HG03108 (cell line): ENCODE measurements around the gene GJA4.

Experiments used
- ATAC-seq: cut with Tn5 transposase; IDR thresholded peaks from one replicate; pipeline ENCODE4 v1.9.1; 2021; ENCODE audit warnings: moderate library complexity; ENCODE audit not compliant: unreplicated experiment

The GJA4 gene

DNA sequence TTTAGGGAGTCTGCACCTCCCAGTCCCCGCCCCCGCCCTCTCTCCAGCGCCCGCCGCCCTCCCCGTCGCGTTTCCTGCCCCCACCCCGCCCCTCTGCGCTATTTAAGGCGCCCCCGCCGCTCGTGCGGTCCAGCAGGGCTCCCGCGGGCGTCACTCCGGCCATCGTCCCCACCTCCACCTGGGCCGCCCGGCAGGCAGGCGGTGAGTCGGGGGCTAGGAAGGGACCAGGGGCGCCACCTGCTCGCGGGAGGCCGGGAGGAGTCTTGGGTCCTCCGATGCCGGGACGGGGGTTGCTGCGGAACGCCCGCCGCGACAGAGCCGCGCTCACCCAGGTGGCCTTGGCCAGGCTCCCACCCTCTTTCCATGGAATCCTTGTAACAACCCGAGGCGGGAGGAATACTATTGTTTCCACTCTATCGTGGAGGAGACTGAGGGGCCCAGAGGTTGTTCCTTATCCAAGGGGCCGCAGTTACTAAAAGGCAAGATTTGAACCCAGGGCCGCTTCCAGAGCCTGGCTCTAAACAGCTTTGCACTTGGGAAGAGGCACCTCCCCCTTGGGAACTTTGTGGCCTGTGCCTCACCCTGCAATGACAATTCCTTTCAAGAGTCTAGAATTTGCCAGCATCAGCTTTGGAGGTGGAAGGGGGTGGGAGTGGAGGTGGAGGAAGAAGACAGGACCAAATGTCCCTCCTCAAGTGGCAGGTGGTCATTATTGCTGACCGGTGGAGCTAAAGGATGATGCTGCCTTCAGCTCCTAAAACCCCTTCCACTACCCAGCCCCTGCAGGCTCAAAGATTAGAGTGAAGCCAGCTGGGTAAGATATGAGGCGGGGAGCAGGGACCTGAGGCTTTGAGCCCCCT lies at the start of gene GJA4:
TSS of gene GJA4 (plus strand) at position 132 of the 860 bp plus-strand sequence. CDS start 1,215 bp downstream, outside the sequence.
- no peak for ATAC-seq

DNA sequence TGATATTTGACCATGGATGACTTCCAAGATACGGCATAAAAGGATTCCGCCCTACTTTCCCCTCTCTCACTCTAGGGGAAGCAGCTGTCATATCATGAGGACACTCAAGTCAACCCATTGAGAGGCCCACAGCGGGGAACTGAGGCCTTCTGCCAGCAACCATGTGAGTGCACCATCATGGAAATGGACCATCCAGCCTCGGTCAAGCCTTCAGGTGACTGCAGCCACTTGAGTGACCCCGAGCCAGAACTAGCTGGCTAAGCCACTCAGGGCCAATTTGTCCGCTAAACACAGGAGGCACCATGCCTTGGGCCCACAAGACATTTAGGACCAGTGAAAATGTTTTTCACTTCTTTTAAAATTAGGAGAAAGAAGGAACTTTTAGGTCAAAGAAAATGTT lies 49.0 kb upstream of the GJA4 start:
- no peak for ATAC-seq

DNA sequence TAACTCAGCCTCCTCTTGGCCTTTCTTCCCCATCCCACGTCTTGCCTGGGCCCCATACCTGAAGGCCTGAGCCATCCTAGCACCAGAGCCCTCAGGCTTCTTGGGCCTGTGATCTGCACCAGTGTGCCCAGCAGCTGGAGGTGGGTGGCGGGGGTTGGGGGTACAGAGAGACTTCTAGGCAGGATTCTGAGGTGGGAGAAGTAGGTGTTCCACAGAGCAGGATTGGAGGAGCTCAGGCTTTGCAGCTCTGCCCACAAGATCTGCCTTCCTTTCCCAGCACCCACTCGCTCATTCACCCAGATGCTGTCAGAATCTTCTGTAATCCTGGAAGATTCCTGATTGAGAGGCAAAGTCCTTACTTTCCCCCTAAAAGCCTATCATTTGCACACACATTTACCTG lies 47.9 kb upstream of the GJA4 start:
- no peak for ATAC-seq

DNA sequence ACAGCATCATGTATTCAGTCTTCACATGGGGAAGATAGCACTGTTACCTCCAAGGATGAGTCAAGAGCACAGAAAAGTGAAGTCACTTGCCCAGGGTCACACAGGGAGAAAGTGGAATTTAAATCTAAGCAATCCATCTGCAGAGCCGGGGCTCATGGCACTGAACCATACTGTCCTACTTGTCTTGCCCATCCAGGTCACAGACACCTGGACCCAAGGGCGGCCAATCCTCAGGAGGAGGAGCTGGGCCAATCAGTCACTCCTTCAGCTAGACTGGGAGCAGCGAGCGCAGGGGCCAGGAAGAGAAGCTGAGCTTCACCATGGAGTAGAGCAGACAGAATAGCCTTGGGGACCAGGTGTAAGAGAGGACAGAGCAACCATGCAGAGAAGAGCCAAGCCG lies 47.1 kb upstream of the GJA4 start:
- no peak for ATAC-seq

DNA sequence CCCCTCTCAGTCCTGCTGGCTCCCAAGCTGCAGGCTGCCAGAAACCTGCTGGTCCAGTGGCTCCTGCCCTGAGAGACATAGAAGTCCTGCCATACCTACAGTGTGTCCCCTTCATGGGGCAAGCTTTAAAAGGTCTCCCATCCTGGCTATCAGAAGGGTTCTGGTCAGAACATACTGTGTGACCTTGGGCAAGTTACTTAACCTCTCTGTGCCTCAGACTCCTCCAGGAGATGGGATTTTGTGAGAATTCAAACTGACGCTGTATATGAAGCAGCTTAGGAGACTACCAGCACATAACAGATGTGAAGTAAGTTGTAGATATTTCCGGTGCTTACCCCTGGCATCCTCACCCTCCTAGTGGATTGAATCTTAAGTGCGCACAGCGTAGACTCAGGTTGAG lies 46.7 kb upstream of the GJA4 start:
- ATAC-seq = no peak

DNA sequence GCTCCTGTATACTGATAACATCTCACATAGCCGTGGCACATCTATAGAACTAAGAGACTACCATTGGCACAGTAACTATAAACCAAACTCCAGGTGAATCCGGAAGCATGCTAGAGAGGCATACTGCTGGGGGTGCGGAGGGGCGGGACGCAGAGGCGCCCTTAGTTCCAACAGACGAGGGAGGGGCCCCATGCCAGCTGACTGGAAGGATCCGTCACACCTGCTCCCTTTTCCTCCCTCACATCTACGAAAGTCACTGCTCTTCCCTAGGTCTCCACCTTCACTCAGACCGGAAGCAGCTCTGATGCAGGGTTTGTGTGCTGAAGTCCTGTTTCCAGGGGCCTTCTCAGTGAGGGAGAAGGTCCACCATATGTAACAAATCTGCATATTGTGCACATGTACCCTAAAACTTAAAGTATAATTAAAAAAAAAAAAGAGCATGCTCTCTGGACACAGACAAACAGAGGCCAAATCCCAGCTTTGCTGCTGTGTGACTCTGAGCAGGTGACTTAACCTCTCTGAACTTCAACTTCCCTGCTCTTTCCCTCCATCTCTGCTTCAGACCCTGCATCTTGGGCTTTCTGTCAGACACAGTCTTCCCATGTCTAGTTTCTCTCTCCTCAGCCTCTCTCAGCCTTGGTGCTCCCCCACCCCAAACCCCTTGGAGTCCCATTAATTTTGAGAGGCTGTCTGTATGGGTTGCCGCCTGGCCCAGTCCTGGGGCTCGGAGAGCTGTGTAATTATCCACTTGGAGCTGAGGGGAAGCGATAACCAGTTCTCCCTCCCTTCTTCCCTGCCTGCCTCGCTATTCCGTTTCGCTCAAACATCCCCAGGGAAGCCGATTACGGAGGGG lies 45.8 kb upstream of the GJA4 start:
- no peak for ATAC-seq

DNA sequence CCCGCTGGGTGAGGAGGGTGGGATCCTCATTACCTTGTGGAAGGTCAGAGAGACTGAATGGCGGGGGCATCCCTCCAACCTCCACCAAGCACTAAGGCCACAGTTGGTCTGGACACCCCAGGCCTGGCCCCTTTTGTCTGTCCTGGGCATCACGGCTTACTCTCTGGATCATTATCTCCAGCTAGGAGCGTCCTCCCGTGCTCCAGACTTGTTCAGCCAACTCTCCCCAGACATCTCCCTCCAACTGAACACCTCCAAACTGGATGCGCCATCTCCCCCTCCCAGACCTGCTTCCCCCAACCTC lies 45.2 kb upstream of the GJA4 start:
- no peak for ATAC-seq

DNA sequence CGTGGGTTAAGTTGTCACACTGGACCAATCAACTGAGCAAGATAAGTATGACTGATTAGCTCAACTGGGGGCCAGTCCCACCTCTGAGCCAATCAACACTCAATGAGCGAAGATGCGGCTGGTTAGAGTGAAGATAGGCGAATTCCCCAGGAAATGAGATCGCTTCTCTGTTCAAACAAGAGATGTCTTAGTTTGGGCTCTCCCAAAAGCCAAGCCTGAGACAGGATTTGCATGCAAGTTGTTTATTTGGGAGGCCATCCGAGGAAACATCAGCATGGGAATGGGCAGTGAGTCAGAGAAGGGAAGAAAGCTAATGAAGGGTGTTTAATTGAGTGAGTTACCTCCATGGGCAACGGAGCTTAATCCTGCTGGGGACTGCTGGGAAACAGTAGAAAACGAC lies 42.8 kb upstream of the GJA4 start:
- ATAC-seq = no peak

DNA sequence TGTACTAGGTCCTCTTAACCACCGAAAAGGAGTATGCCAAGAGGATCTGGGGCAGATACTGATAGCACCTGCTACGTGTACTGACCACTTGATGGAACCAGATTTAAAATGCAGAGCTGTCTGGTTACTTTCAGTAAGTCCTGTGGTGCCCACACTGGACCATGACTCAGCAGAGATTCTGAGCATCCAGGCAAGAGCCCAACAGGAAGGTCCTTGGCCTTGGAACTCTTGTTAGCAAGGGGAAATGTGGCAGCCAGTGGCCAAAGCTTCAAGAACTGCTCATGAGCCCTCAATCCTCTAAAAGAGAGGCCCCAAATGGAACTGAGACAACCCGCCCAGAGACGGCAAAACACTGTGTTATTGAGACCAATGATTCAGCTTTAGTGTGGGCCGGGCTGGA lies 42.2 kb upstream of the GJA4 start:
- ATAC-seq = no peak

DNA sequence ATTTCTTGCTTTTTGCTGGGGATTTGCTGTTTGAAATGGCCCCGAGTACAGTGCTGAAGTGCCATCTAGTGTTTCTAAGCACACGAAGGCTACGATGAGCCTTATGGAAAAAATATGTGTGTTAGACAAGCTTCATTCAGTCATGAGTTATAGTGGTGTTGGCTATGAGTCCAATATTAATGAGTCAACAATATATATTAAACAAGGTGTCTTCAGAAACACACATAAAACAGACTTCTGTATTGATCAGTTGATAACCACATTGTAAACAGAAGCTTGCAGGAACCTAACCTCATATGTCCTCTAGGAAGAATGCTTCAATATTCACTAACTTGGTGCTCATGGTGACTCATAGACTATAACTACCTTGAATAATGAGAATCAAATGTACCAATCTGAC lies 39.6 kb upstream of the GJA4 start:
- ATAC-seq = no peak

DNA sequence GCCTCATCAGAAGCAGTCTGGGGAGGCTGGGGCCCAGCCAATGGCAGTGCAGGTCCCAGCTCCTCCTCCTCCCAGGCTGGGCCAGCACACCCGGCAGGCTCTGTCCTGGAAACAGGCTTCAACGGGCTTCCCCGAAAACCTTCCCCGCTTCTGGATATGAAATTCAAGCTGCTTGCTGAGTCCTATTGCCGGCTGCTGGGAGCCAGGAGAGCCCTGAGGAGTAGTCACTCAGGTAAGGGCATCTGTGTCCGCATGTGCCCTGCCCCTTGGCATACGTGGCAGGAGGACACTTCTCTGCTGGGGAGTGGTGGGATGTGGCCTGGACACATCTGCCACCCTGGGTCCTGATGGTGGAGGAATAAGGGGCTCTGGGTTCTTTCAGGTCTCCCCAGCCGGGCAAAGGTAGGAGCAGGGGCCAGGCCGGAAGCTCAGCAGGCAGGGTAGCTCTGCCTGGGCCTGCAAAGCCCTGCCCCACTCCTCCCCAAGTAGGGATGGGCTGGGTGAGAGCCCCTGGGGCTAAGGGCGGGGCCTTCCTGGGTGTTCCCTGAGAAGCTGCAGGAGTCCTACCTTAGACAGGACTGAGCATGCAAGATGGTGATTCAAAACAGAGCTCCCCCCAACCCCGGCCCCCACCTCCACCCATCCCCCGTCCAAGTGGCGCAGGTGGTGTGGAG lies 37.7 kb upstream of the GJA4 start, which contains the start of gene GJB5:
TSS of gene GJB5 (plus strand) at position 84 of the 674 bp plus-strand sequence. CDS start 2,284 bp downstream, outside the sequence.
- no peak for ATAC-seq

DNA sequence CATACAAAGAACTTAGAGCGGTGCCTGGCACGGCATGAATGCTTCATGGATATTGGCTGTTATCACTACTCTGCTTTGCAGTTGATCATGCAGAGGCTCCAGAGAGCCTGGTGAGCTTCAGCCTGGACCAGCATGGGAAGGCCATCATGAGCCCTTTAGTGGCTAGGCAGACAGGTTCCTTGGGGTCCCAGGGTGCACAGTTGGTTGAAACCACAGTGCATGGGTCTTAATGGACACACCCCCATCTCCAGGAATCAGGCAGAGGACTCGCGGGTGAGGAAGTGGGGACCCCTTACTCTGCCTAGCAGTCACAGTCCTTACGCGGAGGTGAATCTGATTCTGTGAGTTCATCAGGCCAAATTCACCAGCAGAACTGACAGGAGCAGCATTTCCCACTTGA lies 36.8 kb upstream of the GJA4 start:
- no peak for ATAC-seq

DNA sequence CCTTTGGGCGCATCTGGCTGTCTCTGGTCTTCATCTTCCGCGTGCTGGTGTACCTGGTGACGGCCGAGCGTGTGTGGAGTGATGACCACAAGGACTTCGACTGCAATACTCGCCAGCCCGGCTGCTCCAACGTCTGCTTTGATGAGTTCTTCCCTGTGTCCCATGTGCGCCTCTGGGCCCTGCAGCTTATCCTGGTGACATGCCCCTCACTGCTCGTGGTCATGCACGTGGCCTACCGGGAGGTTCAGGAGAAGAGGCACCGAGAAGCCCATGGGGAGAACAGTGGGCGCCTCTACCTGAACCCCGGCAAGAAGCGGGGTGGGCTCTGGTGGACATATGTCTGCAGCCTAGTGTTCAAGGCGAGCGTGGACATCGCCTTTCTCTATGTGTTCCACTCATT lies 35.4 kb upstream of the GJA4 start:
- no peak for ATAC-seq

DNA sequence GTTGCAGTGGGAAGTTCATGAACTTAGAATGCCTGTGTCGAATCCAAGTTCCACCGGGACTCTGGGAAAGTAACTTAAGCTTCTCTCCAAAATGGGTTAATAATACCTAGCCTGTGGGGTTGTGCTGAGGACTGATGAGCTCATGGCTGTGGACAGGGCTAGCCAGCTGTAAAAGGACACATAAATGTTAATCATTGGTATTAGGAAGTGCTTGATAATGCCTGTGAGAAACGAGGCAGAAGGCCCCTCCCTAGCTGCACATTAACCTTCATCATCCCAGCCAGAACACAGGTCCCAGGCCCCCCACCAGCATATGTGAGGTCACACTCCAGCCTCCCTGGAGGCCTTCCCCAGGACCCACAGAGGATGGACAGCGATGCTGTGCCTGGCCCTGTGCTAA lies 34.0 kb upstream of the GJA4 start:
- no peak for ATAC-seq

DNA sequence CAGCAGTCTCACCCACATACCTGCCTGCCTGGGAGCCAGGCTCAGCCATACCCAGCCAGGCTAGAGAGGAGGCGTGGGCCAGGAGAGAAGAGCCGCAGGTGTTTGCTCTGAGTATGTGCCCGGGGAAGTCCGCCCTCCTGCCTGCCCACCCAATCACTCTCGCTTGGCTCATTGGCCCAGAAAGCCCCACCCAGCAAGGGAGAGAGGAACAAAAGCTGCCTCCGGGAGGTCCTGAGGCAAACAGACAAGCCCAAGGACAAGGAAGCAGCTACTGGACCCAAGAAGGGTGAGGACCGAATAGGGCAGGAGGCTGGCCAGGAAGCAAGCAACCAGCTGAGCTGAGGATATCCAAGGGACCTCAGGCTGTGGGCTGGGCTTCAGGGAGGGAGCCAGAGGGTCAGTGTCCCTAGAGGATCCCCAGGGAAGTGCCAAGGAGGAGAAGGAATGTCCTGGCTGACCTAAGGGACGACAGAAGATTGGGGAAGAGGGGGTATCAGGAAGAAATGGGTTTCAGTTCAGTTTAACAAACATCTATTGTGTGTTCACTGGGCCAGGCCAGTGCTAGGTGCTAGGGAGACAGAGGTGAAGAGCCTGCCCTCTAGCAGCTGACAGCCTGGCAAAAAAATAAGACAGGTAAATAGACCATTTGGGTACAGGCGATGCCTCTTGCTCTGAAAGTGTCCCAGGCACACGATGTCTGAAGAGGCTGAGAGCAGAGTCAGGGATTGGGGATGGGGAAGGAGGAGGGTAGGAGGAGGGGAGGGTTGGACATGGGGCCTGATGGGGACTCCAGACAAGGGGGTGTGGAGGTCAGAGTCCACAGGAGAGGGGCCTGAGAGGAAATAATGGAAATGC lies 33.1 kb upstream of the GJA4 start, which contains the start of gene GJB4:
TSS of gene GJB4 (plus strand) at position 238 of the 855 bp plus-strand sequence. CDS start 1,515 bp downstream, outside the sequence.
- no peak for ATAC-seq

DNA sequence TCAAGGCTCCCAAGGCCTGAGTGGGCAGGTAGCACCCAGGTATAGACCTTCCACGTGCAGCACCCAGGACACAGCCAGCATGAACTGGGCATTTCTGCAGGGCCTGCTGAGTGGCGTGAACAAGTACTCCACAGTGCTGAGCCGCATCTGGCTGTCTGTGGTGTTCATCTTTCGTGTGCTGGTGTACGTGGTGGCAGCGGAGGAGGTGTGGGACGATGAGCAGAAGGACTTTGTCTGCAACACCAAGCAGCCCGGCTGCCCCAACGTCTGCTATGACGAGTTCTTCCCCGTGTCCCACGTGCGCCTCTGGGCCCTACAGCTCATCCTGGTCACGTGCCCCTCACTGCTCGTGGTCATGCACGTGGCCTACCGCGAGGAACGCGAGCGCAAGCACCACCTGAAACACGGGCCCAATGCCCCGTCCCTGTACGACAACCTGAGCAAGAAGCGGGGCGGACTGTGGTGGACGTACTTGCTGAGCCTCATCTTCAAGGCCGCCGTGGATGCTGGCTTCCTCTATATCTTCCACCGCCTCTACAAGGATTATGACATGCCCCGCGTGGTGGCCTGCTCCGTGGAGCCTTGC lies 31.5 kb upstream of the GJA4 start:
- no peak for ATAC-seq

DNA sequence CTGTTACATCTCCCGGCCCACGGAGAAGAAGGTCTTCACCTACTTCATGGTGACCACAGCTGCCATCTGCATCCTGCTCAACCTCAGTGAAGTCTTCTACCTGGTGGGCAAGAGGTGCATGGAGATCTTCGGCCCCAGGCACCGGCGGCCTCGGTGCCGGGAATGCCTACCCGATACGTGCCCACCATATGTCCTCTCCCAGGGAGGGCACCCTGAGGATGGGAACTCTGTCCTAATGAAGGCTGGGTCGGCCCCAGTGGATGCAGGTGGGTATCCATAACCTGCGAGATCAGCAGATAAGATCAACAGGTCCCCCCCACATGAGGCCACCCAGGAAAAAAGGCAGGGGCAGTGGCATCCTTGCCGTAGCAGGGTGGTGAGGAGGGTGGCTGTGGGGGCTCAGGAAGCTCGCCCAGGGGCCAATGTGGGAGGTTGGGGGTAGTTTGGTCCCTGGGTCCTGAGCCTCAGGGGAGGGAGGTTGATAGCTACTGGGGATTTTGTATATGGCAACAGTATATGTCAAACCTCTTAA lies 31.0 kb upstream of the GJA4 start:
- ATAC-seq = no peak

DNA sequence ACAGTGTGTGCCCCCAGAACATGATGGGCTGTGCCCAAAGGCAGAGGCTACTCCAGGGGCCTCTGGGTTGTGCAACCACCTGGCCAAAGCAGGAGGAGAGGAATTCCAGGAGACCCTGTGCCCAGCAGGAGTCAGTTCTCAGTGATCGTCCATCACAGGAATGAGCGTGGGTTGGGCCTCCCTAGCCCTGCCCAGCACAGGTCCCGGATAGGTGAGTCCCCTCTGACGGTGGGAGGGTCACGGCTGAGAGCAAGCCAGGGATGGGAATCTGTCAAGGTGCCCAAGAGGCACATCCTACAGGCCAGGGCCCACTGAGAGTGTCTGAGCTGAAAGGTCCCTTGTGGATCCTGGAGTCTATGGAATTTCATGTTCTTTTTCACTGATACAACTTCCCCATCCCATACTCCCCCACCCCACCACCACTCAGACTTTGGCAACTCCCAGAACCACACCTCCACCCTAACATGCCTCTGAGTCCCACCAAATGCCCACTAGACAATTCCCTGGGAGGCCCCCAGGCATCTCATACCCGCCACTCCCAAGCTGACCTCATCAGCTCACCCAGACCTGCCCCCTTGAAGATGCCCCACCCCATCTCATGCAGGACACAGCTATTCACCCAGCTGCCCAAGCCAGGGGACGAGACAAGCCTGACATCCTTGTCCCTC lies 30.2 kb upstream of the GJA4 start:
- no peak for ATAC-seq

DNA sequence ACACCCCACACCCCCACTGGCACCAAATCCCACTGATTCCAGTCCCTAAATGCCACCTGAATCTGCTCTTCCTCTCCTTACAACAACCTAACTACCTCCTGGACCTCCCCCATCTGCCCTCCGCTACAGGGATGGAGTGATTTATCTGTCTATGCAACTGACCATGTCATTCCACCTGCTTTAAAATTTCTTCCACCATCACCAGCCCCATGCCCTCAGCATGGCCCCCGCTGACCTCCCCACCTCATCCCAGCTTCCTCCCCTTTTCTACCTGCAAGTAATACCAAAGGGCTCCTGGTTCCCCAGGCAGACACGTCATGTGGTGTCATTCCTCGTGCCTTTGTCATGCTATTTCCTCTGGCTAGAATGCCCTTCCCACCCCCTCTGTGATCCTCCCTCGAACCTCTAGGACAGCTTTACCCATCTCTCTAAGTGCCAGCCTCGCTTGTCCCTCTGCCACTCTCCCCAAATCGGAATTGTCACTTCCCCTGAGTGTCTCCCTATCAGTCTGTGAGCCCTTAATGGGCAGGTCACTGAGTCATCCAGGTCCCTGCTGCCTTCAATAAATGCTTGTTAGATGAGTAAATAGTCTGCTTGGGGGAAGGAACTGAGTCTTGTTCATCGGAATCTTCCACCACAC lies 29.5 kb upstream of the GJA4 start:
- no peak for ATAC-seq
